GM13977 (cell line): ENCODE results near the gene ZAP70.

Experiments used
- DNase-seq: peaks from one replicate; pipeline ENCODE4 v3.0.0; 2012; ENCODE audit warnings: low spot score
- in situ Hi-C: fragments of 300-500 bp; cut with MboI; formaldehyde crosslinking; loops from one replicate; pipeline ENCODE4 v1.12.0; 2022; ENCODE audit warnings: low sequenced_read_pairs, low pct_unique_long_range_greater_than_20kb, mixed read lengths, inconsistent platforms; ENCODE audit not compliant: unreplicated experiment
- TF ChIP-seq, protein P1 (sequence below): IDR thresholded peaks from 2 replicates; pipeline ENCODE4 v1.5.1; 2012; ENCODE audit warnings: mild to moderate bottlenecking, control low read depth; ENCODE audit not compliant: insufficient read depth; ENCODE audit errors: extremely low read depth, missing control alignments

Gene ZAP70

GRCh38 chr2:97750017-97750416 lies 36.6 kb downstream of the ZAP70 start:
- TF ChIP-seq, protein P1, sequence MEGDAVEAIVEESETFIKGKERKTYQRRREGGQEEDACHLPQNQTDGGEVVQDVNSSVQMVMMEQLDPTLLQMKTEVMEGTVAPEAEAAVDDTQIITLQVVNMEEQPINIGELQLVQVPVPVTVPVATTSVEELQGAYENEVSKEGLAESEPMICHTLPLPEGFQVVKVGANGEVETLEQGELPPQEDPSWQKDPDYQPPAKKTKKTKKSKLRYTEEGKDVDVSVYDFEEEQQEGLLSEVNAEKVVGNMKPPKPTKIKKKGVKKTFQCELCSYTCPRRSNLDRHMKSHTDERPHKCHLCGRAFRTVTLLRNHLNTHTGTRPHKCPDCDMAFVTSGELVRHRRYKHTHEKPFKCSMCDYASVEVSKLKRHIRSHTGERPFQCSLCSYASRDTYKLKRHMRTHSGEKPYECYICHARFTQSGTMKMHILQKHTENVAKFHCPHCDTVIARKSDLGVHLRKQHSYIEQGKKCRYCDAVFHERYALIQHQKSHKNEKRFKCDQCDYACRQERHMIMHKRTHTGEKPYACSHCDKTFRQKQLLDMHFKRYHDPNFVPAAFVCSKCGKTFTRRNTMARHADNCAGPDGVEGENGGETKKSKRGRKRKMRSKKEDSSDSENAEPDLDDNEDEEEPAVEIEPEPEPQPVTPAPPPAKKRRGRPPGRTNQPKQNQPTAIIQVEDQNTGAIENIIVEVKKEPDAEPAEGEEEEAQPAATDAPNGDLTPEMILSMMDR: no peak
- in situ Hi-C loops: no loop called here
- DNase-seq: no peak

DNA sequence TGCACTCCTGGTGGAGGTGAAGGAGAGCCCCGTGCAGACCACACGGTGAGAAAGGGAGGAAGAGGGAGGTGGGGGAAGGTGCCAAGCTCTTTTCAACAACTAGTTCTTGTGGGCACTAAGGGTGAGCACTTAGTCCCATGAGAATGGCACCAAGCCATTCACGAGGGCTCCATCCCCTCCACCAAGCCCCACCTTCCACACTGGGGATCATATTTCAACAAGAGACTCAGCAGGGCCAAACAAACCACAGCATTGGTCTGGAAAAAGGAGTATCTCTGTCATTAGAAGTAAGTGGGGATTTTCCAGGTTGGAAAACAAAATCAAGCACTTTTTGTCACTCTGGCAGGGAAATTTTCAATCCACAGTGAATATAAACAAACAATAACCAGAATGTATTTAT lies 38.4 kb downstream of the ZAP70 start:
- TF ChIP-seq, protein P1: no peak
- DNase-seq: no peak
- in situ Hi-C loops: no loop called here

DNA sequence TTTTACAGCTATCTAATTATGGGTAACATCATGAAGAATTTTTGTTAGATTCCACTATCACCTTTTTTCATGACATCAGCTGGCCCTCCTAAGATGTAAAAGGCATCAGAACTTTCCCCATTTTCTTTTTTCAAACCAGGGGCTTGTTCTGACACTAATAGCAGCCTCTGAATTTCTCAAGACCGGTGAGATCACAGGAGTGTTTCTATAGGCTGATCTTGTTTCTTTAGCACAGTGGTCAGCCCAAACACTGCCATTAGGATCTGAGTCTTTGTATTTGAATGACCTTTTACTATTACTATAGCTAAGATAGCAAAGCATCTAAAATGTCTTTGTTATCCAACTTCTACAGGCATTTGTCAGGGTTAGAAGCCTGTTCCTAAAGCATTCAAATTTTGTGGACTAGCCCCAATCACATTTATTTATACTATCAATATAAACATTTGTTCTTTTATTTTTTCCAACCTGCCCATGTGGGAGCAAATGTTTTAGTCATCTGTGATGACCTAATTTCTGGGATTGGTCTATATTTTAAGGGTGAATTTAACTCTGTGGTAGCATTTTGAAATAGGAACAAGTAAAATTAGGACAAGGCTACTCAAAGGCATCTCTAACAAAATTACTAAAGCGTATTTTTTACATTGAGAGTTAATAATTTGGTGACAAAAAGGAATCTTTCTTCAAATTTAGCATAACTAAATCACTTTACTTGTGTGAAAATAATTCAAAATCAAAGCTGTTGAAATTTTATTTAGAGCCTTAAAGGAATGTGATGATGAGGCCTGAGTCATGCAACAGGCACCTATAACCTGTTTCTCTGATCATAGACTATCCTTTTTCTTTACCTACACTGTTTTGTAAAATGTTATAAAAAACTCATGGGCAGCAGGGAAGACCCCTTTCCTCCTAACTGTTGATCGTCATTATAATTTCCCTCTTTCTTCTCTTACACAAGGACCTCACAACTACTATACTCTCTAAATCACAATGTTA lies 39.3 kb downstream of the ZAP70 start:
- in situ Hi-C loops: no loop called here
- no peak for DNase-seq
- TF ChIP-seq, protein P1: no peak

GRCh38 chr2:97754690-97755346 lies 41.4 kb downstream of the ZAP70 start:
- TF ChIP-seq, protein P1: no peak
- in situ Hi-C loops: no loop called here
- DNase-seq: no peak

GRCh38 chr2:97755491-97755890 lies 42.1 kb downstream of the ZAP70 start:
- TF ChIP-seq, protein P1: no peak
- in situ Hi-C loops: no loop called here
- DNase-seq: no peak

GRCh38 chr2:97757062-97757461 lies 43.7 kb downstream of the ZAP70 start:
- TF ChIP-seq, protein P1: no peak
- in situ Hi-C loops: no loop called here
- DNase-seq: no peak
